Heart left ventricle (tissue), 16 donors: ENCODE measurements around the gene LAMC1. TPM values are rescaled to one million over a fixed set of nuclear protein-coding genes. Genes with fewer than 3 reads are reported as not detected.
"Not testable (repeated sequence)": the region's sequence is repeated elsewhere in the genome, so short reads cannot be mapped to it uniquely, and the experiment has no call there.

ENCODE experiments used
- ATAC-seq, 4 donors: fragments of 200-7000 bp; cut with Tn5 transposase; one replicate each; pipeline ENCODE4 v1.9.1; 2020 to 2022; ENCODE audit warnings: moderate library complexity in 4 of 4, mild to moderate bottlenecking in 3 of 4, moderate number of reproducible peaks in 1 of 4
- DNase-seq, 5 donors: peaks; one replicate each; pipeline ENCODE4 v3.0.0-alpha.2; 2020
- H3K27ac ChIP-seq, 12 donors: fragments of 200-600 bp; sonication (generic) in 4 of 12; one replicate each; pipeline versions ENCODE4 v1.5.0 to v1.8.0; 2016 to 2022; ENCODE audit warnings: mild to moderate bottlenecking in 2 of 12
- H3K27me3 ChIP-seq, 9 donors: fragments of 200-600 bp; sonication (generic) in 2 of 9; one replicate each; pipeline versions ENCODE4 v1.5.1 to v1.8.0; 2016 to 2022; ENCODE audit warnings: mild to moderate bottlenecking in 3 of 9
- H3K36me3 ChIP-seq, 9 donors: fragments of 200-600 bp; sonication (generic) in 2 of 9; one replicate each; pipeline versions ENCODE4 v1.5.0 to v1.8.0; 2018 to 2022; ENCODE audit warnings: mild to moderate bottlenecking in 2 of 9
- H3K4me1 ChIP-seq, 12 donors: fragments of 200-600 bp; sonication (generic) in 4 of 12; one replicate each; pipeline versions ENCODE4 v1.5.0 to v1.8.0; 2016 to 2022; ENCODE audit warnings: mild to moderate bottlenecking in 3 of 12
- H3K4me3 ChIP-seq, 12 donors: fragments of 200-600 bp; sonication (generic) in 4 of 12; one replicate each; pipeline versions ENCODE4 v1.5.0 to v1.8.0; 2017 to 2022; ENCODE audit warnings: mild to moderate bottlenecking in 9 of 12, moderate library complexity in 4 of 12
- H3K9me3 ChIP-seq, 12 donors: fragments of 200-600 bp; sonication (generic) in 4 of 12; one replicate each; pipeline versions ENCODE4 v1.5.0 to v1.8.0; 2016 to 2022; ENCODE audit warnings: mild to moderate bottlenecking in 1 of 12
- POLR2A ChIP-seq, 2 donors: fragments of 450-650 bp; IDR thresholded peaks; one replicate each; pipeline ENCODE4 v1.6.1; 2017; ENCODE audit warnings: antibody characterized with exemption in 2 of 2, mild to moderate bottlenecking in 2 of 2, moderate library complexity in 2 of 2
- WGBS, 4 donors: extraction: QIAGEN DNeasy Blood & Tissue Kit in 2 of 4; methylation state at CpG; one replicate each; pipeline versions ENCODE4 v1.1.5 to v1.1.7; 2013 to 2018; 5-methylcytosine and 5-hydroxymethylcytosine counted together
- intact Hi-C, 10 donors: fragments of 100-400 bp; cut with DNase I; formaldehyde crosslinking; loops; one replicate each; pipeline versions ENCODE4 v1.11.1 to v1.14.2; 2022
- polyA plus RNA-seq, 2 donors: library from polyadenylated mRNA; stranded (reverse); fragments of 200-250 nt; gene quantifications; one replicate each; pipeline ENCODE4 v1.2.3, GENCODE V29; 2013
- total RNA-seq, 9 donors: library from RNA; depleted of rRNA in 2 of 9; stranded (reverse); fragments of >200 nt in 2 of 9; fragmentation: NEBNext Ultra II Directional in 3 of 9; extraction: Animal tissue kit (Norgen Biotek cat#: 25700) in 3 of 9; gene quantifications; one replicate each; pipeline versions ENCODE4 v1.1.0 to v1.2.4, GENCODE V29; 2016 to 2023
- TF ChIP-seq, protein P1 (sequence below), 12 donors: fragments of 200-600 bp; sonication (generic) in 4 of 12; IDR thresholded peaks; one replicate each; pipeline versions ENCODE4 v1.5.0 to v1.8.0; 2018 to 2022; ENCODE audit warnings: antibody characterized with exemption in 12 of 12, mild to moderate bottlenecking in 5 of 12
- donor health status: ischemic (EF 13 %, LVEDD 7.1; RV severe dilation, severe dysfunction).
- donor health status: healthy with polysubstance abuse.
- donor health status: DM: no; HTN: yes; CAD: no.
- donor health status: DM: no; HTN: no; CAD: no.
- donor health status: ischemic (EF 25% LVEDD 6.9; RV normal size, moderate dysfunction).
- donor health status: ischemic (EF 25% LVEDD 5.7; RV mildly dilated, moderate dysfunction).
- donor health status: healthy.
- donor health status: DM: yes; HTN: yes; CAD: no.
- donor health status: ischemic (EF 35%, LVEDD 5.7; RV mildly dilated, moderate dysfunction).
- donor health status: nonischemic (EF 11% LVEDD 7.7; RV severe dilation, severe dysfunction).
- donor health status: DM: yes; HTN: yes; CAD: no.
- donor health status: PGD.
- donor health status: ischemic (EF 29% LVEDD 5.4; RV normal size, mild dysfunction).
- donor health status: nonischemic (EF 23%, LVEDD 6.1; RV moderate dilation, normal function).

Gene LAMC1
- total and polyA plus RNA-seq, 11 donors = 22.9 to 226 (median 119) TPM

DNA sequence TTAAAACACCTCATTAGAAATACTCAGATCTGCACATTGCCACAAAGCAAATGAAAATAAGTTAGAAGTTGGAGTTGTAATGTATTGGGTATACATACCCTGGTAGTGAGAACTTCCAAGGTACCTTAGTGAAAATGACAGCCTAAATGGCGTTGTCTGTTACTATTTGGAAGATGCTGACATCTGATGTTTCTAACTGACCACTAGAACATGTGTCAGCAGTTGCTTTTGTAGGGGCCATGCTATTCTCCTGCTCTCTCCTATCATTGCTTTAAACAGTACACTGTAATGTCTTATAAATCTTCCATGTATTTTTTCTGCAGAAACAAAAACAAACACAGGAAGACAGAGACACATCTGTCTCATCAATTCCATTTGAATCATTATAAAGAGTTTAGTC lies 40.1 kb downstream of the LAMC1 start:
- TF ChIP-seq POLR2A (IDR thresholded peaks at IDR 0.05) = no peak
- TF ChIP-seq, protein P1, sequence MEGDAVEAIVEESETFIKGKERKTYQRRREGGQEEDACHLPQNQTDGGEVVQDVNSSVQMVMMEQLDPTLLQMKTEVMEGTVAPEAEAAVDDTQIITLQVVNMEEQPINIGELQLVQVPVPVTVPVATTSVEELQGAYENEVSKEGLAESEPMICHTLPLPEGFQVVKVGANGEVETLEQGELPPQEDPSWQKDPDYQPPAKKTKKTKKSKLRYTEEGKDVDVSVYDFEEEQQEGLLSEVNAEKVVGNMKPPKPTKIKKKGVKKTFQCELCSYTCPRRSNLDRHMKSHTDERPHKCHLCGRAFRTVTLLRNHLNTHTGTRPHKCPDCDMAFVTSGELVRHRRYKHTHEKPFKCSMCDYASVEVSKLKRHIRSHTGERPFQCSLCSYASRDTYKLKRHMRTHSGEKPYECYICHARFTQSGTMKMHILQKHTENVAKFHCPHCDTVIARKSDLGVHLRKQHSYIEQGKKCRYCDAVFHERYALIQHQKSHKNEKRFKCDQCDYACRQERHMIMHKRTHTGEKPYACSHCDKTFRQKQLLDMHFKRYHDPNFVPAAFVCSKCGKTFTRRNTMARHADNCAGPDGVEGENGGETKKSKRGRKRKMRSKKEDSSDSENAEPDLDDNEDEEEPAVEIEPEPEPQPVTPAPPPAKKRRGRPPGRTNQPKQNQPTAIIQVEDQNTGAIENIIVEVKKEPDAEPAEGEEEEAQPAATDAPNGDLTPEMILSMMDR (IDR thresholded peaks at IDR 0.05) = no peak
- Histone ChIP-seq H3K9me3 (peaks cover 0 to 8% (median 0%) of the 10 kb centered on the region in 12 donors), H3K27me3 (no peaks in the 10 kb centered on the region), H3K36me3 (no peaks in the 10 kb centered on the region), H3K4me1 (peaks cover 6 to 63% (median 43%) of the 10 kb centered on the region in 12 donors), H3K4me3 (no peak overlapping the region), H3K27ac (no peak overlapping the region)
- DNase-seq (no peak), ATAC-seq (no peak)
- intact Hi-C loops = no loop called here
- WGBS, 4 donors = 27 to 38% (median 32%) methylated on average over 1 of the region's 1 CpG

DNA sequence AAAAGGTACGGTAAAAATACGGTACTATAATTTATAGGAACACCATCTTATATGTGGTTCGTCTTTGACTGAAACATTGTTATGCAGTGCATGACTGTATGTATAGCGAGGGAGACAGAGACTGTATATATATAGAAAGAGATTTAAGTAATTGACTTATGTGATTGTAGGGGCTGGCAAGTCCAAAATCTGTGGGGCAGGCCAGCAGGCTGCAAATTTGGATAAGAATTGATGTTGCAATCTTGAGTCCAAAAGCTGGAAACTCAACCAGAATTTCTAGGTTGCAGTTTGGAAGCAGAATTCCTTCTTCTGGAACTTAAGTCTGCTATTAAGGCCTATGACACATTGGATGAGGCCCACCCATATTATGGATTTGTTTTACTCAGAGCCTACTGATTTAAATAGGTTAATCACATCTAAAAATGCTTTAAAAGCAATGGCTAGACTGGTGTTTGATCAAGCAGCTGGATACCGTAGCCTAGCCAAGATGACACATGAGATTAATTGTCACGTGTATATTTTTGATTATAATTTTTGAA lies 42.0 kb downstream of the LAMC1 start:
- TF ChIP-seq, protein P1 (IDR thresholded peaks at IDR 0.05) = no peak
- no peak for TF ChIP-seq POLR2A (IDR thresholded peaks at IDR 0.05)

DNA sequence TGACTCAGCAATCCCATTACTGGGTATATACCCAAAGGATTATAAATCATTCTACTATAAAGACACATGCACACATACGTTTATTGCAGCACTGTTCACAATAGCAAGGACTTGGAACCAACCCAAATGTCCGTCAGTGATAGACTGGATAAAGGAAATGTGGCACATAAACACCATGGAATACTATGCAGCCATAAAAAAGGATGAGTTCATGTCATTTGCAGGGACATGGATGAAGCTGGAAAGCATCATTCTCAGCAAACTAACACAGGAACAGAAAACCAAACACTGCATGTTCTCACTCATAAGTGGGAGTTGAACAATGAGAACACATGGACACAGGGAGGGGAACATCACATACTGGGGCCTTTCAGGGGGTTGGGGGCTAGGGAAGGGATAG lies 43.2 kb downstream of the LAMC1 start:
- intact Hi-C loops, H3K27me3 ChIP-seq, ATAC-seq, H3K36me3 ChIP-seq, H3K9me3 ChIP-seq, H3K27ac ChIP-seq, H3K4me3 ChIP-seq, DNase-seq: not testable (repeated sequence)
- 66 to 81% (median 76%) methylated on average over 2 of the region's 2 CpGs for WGBS, 4 donors
- H3K4me1 ChIP-seq = peaks cover 3 to 57% (median 32%) of the 10 kb centered on the region in 12 donors

More for the DNA sequence above, 42.0 kb downstream of the LAMC1 start:
- no peaks in the 10 kb centered on the region for H3K36me3 ChIP-seq
- DNase-seq (no peak), ATAC-seq (no peak)
- no peak overlapping the region for H3K27ac ChIP-seq
- 83 to 88% (median 86%) methylated on average over 6 of the region's 6 CpGs for WGBS, 4 donors
- no peaks in the 10 kb centered on the region for H3K27me3 ChIP-seq
- H3K9me3 ChIP-seq = peaks cover 0 to 8% (median 0%) of the 10 kb centered on the region in 12 donors
- intact Hi-C loops = no loop called here
- no peak overlapping the region for H3K4me3 ChIP-seq
- peaks cover 2 to 57% (median 32%) of the 10 kb centered on the region in 12 donors for H3K4me1 ChIP-seq

DNA sequence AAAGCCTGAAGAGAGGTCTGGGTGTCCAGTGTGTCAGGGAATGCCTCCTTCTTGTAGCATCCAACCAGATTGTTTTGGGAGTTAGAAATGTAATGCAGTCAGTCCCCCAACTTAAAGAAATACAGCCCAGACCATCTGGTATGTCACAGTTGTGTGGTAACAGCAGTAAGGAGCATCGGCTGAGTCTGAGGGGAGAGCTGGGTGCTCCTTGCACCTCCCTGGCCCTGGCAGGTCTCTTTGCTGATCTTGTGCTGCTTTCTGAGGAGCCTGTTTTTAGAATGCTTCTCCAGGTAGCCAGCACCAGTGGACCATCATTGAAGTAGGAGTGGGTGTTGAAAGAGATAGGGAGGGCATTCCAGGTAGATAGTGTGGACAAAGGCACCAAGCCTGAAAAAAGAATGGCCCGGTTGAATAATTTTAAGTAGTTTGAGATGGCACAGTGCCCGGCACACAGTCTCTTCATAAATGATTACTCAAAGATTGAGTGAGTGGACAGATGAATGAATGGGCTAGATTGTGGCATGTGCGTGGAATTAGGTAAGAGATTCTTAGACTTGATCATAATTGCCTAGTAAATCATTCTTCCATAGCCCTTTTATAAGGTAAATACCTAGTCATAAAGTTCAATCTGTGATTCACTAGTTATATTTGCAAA lies 46.5 kb downstream of the LAMC1 start:
- Histone ChIP-seq H3K27ac (peak overlapping the region in 2 of 12 donors; percentile 26 to 45), H3K36me3 (no peaks in the 10 kb centered on the region), H3K4me3 (no peak overlapping the region), H3K9me3 (peaks cover 0 to 8% (median 0%) of the 10 kb centered on the region in 12 donors), H3K4me1 (peaks cover 14 to 64% (median 49%) of the 10 kb centered on the region in 12 donors), H3K27me3 (no peaks in the 10 kb centered on the region)
- intact Hi-C loops = loop anchor here in 2 of 10 donors (5.0 kb wide), 1 partner anchor 42 kb away; no protein-coding TSS in a partner anchor
- 62 to 70% (median 65%) methylated on average over 4 of the region's 4 CpGs for WGBS, 4 donors
- DNase-seq (no peak), ATAC-seq (no peak)
- no peak for TF ChIP-seq POLR2A (IDR thresholded peaks at IDR 0.05)
- TF ChIP-seq, protein P1 (IDR thresholded peaks at IDR 0.05) = no peak
